Measurements from ENCODE around the gene SDC3. TPM values are rescaled to one million over a fixed set of nuclear protein-coding genes. Genes with fewer than 3 reads are reported as not detected.

The SDC3 gene
- total and polyA plus RNA-seq, 2 of the 8 experiments (the other 6 are each of a cell fraction or from before 2014, with no cell fraction given): 7.0 to 27.0 TPM

DNA sequence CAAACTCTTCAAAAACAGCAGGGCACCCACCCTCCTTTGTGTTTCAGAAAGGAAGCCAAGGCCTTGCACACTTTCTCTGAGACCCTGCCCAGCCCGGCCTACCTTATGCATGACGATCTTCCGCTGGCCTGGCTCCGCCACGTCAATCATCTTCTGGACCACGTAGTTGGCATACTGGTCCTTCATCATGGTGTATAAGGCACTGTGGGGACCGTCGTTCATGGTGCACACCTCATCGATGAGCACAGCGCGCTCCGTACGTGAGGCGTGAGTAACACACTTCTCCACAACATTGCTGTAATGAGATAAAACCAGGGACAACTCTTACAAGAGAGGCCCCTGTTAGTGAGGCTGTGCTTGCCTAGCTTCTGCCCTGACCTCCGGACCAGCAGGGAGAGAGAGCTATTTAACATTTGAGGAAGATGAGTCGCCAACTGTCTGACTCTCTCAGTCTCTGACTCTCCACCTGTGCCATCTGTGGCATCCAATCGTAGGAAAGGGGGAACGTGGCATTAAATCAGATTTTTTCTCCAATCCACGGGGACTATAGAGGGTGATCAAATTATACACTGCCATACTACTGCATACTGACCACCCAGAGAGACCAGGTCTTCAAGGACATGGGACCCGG lies 28.1 kb upstream of the SDC3 start:
- Histone ChIP-seq H4K91ac (replicated peaks; ENCODE audit: insufficient read length, low read length) (no peak overlapping the region), H3K4me2 (ENCODE audit: insufficient read depth in 1 of 2, low read depth in 2 of 2, low read length in 2 of 2) (no peak overlapping the region), H2BK12ac (ENCODE audit: low read depth, low read length) (no peak overlapping the region), H2BK120ac (replicated peaks; ENCODE audit: low read depth, low read length) (no peak overlapping the region), H3K9ac (replicated peaks in 1 of 4; ENCODE audit: extremely low read depth in 1 of 4, low read depth in 3 of 4, low read length in 3 of 4) (no peak overlapping the region), H3K9me3 (ENCODE audit: insufficient read depth in 2 of 2, low read depth in 1 of 2, low read length in 1 of 2) (no peaks in the 10 kb centered on the region), H2AK5ac (ENCODE audit: low read depth, low read length) (no peak overlapping the region), H3K4me3 (ENCODE audit: extremely low read depth in 1 of 4, insufficient read depth in 2 of 4, low read depth in 3 of 4, low read length in 4 of 4) (no peak overlapping the region), H3K27ac (ENCODE audit: low read depth, low read length) (no peak overlapping the region), H4K8ac (ENCODE audit: extremely low read depth, insufficient read depth, low read length) (peak overlapping the region; percentile 59; the same call in 1 of the 2 replicates), H3K36me3 (ENCODE audit: control insufficient read depth in 2 of 4, insufficient read depth in 4 of 4, low read length in 3 of 4) (peaks cover 17 to 81% (median 56%) of the 10 kb centered on the region in 4 experiments; a peak in 7 of 8 replicates), H3K4me1 (replicated peaks in 1 of 4; ENCODE audit: control insufficient read depth in 3 of 4, insufficient read depth in 4 of 4, low read length in 3 of 4) (no peaks in the 10 kb centered on the region), H3K23me2 (ENCODE audit: low read depth, low read length) (no peaks in the 10 kb centered on the region), H2BK15ac (ENCODE audit: low read length) (no peak overlapping the region), H3K23ac (ENCODE audit: insufficient read length) (no peak overlapping the region), H2BK5ac (ENCODE audit: low read depth, low read length) (no peak overlapping the region), H3K14ac (ENCODE audit: insufficient read length) (no peak overlapping the region), H3K79me1 (ENCODE audit: low read depth, low read length) (no peaks in the 10 kb centered on the region; the same call in 1 of the 2 replicates), H3K79me2 (ENCODE audit: control insufficient read depth in 1 of 2, insufficient read depth in 2 of 2, low read length in 2 of 2) (no peaks in the 10 kb centered on the region), H3K4ac (replicated peaks; ENCODE audit: insufficient read length, low read depth, low read length) (no peak overlapping the region), H3K27me3 (replicated peaks in 1 of 4; ENCODE audit: control insufficient read depth in 3 of 4, extremely low read depth in 1 of 4, insufficient read depth in 3 of 4, low read length in 3 of 4) (no peaks in the 10 kb centered on the region), H3K18ac (ENCODE audit: extremely low read depth, low read length) (no peak overlapping the region), H3K56ac (replicated peaks; ENCODE audit: insufficient read length, low read depth, low read length) (no peak overlapping the region), H2AFZ (ENCODE audit: low read length) (no peak overlapping the region), H4K5ac (ENCODE audit: insufficient read length, low read depth, low read length) (no peak overlapping the region), H4K20me1 (replicated peaks in 1 of 2; ENCODE audit: control insufficient read depth in 1 of 2, insufficient read depth in 2 of 2, low read length in 2 of 2) (peaks cover 4 to 9% of the 10 kb centered on the region in 2 experiments), H2BK20ac (ENCODE audit: low read length) (no peak overlapping the region)
- ChIA-PET CTCF (ENCODE audit: partially characterized antibody) (interaction anchor here (0.7 to 0.9 kb wide), 2 partner anchors 8 to 21 kb away, joined by 3 to 4 read pairs; no protein-coding TSS in a partner anchor), POLR2A (ENCODE audit: partially characterized antibody) (interaction anchor here (1.0 kb wide), 1 partner anchor 347 kb away, joined by 3 read pairs; no protein-coding TSS in a partner anchor)
- WGBS, 2 experiments (ENCODE audit: extremely low coverage in 1 of 2, insufficient coverage in 1 of 2, insufficient read length in 1 of 2, insufficient replicate concordance in 2 of 2, low coverage in 1 of 2, low lambda C conversion rate in 2 of 2, missing lambda C conversion rate in 1 of 2): 94% methylated on average over 20 of the region's 20 CpGs; no CpG with 5 or more reads in 1 of the 2 experiments
- peak; percentile 59; the same call in 1 of the 2 replicates for TF ChIP-seq POLR2AphosphoS5 (IDR thresholded peaks at IDR 0.05; ENCODE audit: low read depth, low read length)
- no peak for TF ChIP-seq YY1 (IDR thresholded peaks at IDR 0.05; ENCODE audit: low read depth, low read length)
- TF ChIP-seq POLR2A (IDR thresholded peaks at IDR 0.05; ENCODE audit: control extremely low read depth in 1 of 2, low read depth in 2 of 2, low read length in 2 of 2): peak in 1 of 2 experiments; percentile 58; a peak in 2 of 3 replicates
- DNase-seq (ENCODE audit: low read depth in 1 of 2, low spot score in 2 of 2) (no peak), FAIRE-seq (no peak)
